Inflammatory macrophage treated with lipopolysaccharide for 1 hour (primary cell): ENCODE data around the gene TMEM117.

ENCODE experiments used
- DNase-seq, 2 donors: peaks; one replicate each; pipeline ENCODE4 v3.0.0-alpha.2; 2020 to 2022

TMEM117 gene

DNA sequence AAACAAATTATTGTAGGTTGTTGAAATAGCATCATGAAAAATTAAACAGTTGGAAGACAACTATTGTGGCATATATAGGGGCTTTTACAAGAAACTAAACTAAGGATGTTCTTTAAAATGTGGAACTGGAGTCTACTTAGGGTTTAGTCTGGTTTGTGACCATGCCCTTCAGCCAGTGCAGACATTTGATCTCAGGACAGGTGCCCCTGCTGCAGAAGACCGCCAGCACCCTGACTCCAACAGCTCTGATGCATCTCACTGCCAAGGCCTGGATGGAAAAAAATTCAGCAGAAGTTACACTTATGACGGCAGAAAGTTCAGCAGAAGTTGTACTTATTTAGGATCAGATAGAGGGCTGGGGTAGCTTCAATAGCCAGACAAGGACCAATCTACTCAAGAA is 51.5 kb downstream of the TMEM117 start:
- no peak for DNase-seq

DNA sequence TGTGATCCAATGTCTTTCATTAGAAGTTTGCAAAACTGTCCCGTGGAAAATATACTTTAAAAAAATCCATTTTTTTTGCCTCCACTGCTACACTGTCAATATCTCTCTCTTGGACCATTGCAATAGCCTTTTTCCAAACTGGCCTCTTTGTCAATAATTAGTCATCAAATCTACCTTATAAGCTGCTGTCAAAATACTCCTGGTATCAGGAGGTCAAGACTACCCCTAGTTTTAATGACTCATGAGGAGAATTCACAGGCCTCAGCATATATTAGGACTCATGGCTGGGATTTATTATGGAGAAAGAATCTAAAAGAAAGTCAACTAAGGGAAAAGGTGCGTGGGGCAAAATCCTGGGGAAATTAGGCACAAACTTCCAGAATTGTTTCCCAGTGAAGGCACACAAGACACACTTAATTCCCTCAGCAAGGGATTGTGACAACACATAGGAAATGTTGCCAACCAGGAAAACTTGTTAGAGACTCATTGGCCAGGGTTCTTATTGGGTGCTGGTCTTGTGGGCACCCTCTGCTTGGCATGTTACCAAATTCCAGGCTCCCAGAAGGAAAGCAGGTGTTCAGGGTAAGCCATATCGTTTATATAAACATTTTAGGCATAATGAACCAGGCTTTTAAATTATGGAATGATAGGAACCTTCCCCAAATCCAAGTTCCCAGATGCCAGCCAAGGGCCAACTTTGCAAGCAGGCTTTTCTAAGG is 56.1 kb downstream of the TMEM117 start:
- DNase-seq = no peak

DNA sequence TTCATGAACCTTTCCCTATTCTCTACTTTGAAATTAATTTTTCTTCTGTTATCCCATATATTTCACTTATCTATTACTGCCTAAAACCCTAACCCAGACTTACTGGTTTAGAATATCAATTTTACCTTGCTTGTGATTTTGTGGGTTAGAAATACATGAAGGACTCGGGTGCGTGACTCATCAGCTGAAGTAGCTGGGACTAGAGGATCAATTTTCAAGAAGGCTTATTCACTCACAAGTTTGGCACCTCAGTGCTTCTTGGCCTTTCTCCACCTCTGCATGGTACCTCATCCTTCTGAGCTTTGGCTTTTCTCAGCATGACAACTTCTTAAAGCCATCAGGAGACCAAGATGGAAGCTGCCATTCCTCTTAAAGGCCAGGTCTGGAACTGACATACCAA is 57.8 kb downstream of the TMEM117 start:
- no peak for DNase-seq

DNA sequence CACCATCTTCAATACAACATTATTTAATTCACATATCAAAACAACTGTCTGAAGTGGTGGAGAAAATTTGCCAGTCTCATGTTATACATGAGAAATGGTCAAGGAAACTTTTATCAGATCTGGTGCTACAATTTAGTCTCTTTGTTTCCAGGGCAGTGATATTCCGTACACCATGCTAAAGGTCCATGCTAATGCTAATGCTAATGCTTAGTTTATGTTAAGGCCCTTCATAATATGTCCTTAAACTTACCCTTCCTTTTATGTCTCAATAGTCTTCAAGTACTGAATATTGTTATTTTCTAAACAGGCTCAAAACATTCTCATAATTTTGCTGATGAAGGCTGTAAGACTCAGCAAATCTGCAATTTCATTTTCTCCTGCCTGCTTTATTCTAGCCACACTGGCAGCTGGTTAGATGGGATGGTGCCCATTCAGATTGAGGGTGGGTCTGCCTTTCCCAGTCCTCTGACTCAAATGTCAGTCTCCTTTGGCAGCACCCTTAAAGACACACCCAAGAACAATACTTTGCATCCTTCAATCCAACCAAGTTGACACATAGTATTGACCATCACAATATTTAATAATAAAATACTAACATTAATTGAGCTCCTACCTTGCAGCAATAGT is 59.8 kb downstream of the TMEM117 start:
- DNase-seq = no peak

DNA sequence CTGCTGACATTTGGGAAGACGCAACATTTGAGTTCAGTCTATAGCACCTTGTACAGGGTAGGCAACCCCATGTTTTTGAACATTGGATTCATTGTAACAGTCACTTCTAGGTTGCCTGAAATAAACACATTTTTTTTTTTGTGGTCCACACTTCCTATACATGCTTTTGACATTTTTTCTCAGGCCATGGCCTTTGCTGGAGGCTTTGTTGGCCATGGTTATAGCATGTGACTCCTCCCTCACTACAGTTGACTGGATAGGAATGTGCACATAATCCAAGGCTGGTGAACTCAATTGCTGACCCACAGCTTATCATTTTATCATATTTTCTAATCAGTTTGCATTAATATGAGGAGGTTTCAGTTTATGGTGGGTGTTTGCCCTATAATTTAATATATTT is 60.6 kb downstream of the TMEM117 start:
- DNase-seq = no peak

DNA sequence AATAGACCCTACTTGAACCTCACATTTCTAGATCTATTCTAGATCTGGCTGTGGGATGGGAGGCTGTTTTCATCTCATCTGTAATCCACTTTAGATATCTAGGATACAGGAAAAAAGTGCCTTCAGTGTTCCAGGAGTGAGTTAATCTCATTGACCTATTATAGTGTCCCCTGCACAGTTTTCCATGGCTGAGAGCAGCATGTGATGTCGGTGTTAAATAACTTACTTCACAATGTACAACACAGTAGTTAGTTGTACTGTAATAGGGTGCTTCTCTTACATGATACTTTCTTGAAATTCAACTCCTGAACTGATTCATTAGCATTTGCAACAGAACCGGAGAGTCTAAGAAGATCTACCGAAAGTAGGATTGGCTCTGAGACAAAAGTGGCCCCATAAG is 62.6 kb downstream of the TMEM117 start:
- DNase-seq = no peak

DNA sequence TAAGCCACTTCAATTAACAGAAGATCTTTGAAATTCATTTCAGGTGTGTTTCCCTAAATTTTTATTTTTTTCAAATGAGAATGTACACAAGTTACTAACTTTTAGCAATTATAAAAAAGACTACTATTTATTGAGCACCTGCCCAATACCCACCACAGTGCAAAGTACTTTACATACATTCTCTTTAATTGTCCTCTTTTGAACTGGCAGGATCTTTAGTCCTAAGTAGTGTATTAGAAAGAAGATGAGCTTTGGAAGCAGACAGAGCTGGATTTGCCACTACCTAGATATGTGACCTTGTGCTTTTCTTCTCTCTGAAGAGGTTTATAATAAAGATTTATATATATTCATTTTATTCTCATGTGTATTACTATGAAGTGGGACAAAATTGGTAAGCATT is 63.7 kb downstream of the TMEM117 start:
- no peak for DNase-seq

DNA sequence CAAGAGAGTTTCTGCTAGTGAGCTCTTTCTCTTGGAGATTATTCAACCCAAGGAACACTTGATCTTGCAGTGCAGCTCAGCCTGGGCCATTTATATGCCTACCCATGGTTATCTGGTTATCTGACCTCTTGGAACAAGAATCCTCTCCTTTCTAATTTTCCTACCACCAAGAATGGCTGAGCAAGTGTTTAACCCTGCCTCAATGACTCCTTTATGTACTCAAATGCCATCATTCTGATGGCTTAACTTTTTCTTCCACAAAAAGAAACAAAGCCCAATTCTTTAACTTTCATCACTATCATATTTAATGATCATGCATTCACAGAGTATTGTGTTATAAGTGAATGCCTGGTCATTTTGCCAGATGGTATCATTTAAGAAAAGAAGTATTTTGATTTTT is 67.8 kb downstream of the TMEM117 start:
- no peak for DNase-seq

DNA sequence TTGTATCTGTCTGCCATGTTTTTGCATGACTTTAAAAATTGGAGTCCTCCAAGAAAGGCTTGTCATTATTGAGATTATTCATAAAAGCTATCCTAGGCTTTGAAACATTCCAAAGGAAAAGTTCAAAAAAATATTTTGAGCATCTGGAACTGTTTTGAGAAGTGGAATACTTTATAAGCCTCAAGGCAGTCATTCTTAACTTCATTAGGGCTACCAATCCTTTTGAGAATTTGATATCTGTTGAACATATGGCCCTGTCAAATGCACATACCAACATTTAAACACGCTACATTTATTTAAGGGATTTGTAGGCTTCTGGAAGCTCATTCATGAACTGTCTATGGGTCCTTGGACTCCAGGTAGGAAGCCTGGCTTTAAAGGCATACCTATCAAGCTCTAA is 77.0 kb downstream of the TMEM117 start:
- no peak for DNase-seq

DNA sequence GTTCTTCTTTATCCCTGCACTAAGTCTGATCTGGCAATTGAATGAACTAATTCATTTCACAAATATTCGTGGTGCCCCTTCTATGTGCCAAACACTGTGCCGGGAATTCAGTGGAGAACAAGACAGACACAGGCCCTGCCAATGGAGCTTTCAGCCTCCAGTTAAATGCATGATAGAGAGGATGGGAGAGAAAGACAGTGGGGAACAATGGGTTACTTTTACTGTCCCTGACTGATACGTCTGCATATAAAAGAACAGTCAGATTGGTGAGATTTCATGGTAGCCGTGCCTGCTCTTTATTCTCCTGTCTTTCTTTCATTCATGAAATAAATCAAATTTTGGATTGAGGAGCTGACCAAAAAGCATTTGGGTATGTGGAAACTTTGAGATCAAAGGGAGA is 78.5 kb downstream of the TMEM117 start:
- DNase-seq = no peak

DNA sequence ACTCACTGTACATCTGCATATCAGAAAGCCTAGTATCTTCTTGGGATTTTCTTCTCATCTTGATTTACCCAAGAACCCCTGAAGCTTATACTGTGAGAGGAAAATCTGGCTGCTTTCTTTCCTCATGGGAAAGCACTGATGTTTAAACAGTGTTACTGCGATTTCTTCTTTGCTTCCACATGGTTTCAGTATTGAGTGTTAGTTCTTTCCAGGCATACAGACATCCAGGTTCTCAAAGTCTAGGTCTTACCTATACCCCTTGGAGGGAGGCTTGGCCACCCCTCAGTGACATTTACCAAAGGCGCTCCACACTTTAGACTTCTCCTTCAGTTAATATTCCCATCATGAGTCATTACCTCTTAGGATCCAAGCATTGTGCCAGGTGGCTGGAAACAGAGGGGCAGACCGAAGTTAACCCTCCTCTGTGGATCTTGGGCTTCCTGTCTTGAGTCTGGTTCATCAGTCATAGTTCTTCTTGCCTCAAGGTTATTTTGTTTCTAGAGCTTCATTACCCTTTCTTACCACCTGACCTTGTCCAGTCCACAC is 79.1 kb downstream of the TMEM117 start:
- DNase-seq = no peak

DNA sequence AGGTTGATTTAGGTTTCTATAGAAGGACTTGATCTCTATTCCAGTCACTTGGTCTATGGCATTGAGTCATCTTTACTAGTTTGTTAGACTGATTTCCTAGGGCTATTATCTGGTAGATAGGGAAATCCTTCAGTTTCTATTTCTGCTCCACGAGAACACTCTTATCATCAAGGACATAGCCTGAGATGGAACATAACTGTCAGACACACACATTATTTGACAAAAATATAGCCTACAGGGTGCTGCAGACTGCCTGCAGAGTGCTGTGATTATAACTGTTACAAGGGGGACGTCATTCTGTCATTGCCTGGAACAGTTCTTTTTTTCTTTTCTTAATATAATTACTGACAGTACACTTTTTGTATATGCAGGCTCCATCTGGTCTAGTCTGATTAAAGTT is 82.0 kb downstream of the TMEM117 start:
- no peak for DNase-seq

DNA sequence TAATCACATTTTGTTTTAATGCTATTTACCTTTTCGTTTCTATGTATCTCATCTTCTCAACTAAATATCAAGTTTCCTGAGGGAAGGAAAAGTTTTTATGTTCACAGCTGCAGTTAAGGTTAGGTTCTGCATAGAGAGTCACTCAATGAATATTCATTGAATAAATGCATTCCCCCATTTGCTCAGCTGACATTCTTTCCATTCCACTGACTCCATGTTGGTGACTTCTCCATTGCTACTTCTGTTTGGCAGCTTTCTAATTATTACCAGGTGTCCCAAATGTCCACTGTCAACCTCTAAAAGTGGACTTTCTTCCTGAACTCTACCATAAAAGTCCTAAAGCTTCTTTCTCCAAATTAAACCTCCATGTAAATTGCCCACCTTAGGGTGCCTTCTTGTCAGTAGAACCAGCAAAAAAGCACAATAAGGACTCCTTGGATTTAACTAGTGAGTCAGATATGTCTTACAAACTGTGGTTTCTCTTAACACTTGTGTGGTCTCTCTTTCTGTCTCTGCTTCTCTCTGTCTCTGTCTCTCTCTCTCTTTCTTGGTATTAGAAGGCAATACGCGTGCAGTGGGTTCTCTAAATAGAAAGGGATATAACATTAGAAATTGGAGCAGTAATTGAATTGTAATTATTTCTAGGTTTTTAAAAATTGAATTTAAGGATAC is 85.9 kb downstream of the TMEM117 start:
- DNase-seq = no peak

DNA sequence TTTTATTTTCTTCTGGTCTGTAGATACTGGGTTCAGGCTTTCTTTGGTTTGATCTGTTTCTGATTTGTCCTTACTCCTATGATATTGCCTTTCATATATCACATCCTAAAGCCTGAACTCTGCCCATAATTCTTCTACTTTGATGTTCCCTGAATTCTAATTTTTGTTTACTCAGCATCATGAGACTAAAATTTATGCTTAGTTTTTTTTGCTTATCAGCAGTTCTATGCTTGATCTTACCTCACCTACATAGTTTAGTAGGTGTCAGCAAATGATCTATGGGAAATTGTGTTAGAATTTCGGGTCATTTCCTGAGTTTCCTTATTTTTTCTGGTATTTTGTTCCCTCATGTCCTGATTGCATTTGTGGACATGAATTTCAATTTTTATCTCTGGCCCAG is 94.2 kb downstream of the TMEM117 start:
- DNase-seq = no peak

DNA sequence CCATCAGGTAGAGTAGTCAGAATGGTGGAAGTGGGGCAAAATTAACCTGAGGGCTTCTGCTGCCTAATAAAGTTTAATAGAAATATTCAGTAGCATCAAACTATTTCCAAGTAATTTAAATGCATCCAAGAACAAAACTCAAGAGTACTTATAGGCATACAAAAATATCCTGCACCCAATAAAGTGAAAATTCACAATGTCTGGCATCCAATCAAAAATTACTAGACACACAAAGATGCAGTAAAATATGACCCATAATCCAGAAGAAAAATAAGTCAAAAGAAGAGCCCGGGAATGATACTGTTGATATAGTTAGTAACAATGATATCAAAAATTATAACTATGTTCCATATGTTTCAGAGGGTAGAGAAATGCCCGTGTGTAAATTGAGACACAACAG is 95.3 kb downstream of the TMEM117 start:
- DNase-seq = no peak

DNA sequence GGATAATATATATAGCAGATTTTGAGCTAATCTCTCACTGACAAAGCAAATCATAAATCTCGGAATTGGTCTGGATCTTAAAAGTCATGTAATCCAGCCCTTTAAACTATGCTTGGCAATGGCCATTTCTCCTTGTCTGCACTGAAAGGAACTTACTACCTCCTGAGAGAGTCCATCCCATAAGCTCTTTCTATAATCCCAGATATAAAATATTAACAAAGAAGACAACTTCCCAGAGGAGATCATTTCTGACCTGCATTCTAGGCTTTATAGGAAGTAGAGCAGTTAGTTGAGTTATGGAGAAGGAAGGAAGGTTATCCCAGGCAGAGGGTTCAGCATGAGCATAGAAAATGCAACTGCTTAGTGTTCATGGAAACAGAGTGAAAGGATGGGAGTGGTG is 99.7 kb downstream of the TMEM117 start:
- DNase-seq = no peak

DNA sequence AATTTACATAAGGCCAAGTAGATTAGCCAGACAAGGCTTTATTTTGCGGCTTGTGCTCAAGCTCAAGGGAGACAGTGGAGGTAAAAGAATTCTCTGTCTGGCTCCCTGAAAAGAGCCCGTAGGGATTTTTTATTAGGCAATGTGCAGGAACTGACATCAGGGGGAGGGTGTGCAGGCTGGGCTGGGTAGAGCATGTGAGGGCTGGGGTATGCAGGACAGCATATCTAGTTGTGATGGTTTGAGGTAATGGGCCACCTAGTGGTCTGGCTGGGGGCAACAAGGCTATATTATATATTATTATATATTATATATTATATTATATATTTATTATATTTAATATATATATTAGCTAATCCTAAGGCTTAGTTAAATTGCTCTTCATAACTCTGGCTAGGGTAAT is 102.1 kb downstream of the TMEM117 start:
- no peak for DNase-seq

DNA sequence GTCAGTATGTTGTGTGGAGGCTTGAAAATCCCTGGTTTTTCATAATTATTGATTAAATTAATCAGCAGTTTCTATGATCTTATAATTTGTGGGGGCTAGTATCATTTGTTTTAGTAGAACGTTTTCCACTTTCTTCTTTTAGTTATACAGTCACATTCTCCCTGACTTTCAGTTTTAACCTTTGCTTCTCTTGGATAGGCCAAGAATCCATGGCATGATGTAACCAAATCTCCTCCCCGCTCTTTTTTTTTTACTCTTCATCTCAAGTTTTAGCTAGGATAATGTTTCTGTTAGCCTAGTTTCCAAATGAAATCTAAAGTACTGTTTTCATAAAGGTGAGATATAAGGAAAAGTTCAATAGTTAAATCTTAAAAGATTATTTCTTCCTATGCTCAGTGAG is 106.5 kb downstream of the TMEM117 start:
- no peak for DNase-seq

DNA sequence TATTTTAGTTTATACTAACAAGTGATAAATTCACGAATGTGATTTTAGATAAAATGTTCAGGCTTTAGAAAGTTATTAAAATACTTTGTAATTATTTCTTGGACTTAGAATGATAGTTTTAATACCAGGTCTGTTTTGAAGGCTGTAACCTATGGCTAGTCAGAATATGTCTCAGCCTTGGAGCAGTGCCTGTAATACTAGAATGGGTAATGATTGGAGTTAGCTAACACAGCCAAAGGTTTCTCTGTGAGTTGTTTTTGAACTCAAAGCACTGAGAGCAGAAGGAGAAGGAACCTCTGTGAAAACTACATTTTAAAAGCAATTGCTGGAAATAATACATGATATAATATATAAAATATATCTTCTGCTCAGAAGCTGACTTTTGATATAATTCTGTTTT is 110.1 kb downstream of the TMEM117 start:
- DNase-seq = no peak

DNA sequence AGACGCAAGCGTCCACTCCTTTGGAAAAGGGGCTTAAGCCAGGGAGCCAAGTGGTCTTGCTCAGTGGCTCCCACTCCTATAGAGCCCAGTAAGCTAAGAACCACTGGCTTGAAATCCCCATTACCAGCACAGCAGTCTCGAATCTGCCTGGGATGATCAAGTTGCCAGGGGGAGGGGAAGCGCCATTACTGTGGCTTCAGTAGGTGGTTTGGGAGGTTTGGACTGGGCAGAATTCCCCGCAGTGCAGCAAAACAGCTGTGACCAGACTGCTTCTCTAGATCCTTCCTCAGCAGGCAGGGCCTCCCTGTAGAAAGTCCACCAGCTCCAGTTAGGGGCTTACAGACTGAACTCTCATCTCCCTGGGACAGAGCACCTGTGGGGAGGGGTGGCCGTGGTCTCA is 115.4 kb downstream of the TMEM117 start:
- no peak for DNase-seq

DNA sequence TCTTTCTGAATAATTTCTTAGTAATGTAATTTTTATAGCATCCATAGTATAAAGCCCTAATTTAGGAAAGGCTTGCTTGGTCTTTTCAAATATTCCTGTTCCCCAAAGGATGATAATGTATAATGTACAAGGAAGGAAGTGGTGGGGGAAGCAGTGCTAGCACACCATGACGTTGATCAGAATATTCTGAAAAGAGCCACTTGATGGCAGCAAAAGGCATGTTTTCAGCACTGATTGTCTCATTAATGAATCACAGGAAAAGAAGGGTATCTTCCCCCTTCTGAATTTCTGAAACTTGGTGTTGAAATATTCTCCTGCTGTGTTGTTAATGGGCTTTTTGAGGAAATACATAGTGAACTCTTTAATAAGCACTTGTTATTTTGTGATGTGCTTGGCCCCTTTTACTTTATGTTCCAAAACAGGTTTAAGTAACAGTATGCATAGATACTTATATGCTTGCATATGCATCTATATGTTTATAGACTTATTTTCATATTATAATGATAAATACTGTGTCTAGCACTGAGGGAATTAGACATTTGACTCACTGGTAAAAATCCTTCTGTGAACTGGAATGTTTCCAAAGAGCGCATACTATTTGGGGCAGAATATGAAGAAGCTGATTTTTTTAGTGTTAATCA is 122.0 kb downstream of the TMEM117 start:
- DNase-seq = peak; percentile 78 to 89

DNA sequence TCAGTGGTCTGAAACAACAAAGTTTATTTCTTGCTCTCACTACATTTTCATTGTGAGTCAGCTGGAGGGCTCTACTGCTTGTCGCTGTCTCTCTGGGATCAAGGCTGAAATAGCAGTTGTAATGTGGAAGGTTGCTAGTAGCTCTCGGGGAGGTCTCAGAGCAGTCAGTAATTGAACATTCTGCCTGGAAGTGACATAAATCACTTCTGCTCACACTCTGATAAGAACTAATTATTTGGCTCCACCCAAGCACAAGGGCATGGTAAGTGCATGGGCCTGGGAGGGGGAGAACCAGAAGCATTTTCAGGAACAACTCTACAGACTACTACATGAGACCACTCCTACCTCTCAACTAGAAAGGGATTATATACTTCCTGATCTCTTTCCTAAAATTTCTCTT is 128.2 kb downstream of the TMEM117 start:
- DNase-seq = no peak

DNA sequence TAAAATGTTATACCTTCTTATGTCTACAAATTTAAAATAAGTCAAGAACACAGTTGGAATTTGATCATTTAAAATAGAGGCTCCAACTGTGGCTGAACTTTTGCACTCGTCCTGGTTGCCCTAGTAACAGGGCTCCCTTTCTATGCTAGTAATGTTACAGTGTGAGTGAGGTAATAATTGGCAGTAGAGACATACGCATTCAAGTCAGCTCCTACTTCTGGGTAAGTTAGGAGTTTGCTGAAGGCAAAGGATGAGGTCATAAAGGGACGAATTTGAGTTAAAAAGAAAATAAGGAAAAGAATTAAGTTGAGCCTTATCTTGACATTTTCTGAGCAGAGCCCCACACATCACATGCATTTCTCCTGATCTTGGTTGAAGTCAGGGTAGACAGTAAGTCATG is 129.1 kb downstream of the TMEM117 start:
- no peak for DNase-seq

DNA sequence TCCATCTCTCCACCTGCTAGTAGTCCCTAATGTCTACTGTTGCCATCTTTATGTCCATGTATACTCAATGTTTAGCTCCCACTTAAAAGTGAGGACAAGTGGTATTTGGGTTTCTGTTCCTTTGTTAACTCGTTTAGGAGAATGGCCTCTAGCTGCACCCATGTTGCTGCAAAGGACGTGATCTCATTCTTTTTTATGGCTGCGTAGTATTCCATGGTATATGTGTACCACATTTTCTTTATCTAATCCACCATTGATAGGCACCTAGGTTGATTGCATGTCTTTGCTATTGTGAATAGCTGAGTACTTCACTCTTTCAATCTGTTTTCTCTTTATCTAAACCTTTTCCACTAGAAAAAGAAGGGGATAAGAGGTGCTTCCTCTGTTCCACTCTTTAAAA is 130.0 kb downstream of the TMEM117 start:
- DNase-seq = no peak
